Kidney glomerular epithelial cell (primary cell): ENCODE data around the gene MCTP1.
A peak's percentile ranks its signal among the peaks of the same experiment; 100 is the strongest.
"Not testable (repeated sequence)": the region's sequence is repeated elsewhere in the genome, so short reads cannot be mapped to it uniquely, and the experiment has no call there.

Experiments used
- DNase-seq: peaks from one replicate; lab custom pipeline; 2025; lab: John Stamatoyannopoulos, UW

Gene MCTP1

GRCh38 chr5:94869921-94870320 lies 415.0 kb downstream of the MCTP1 start:
- DNase-seq: no peak

GRCh38 chr5:94863951-94864350 lies 420.9 kb downstream of the MCTP1 start:
- no peak for DNase-seq

GRCh38 chr5:94857111-94857510 lies 427.8 kb downstream of the MCTP1 start:
- DNase-seq: no peak

- no peak for DNase-seq
Measured at GRCh38 chr5:94856257-94856800, 428.6 kb downstream of the MCTP1 start.

- DNase-seq: no peak
Measured at GRCh38 chr5:94855543-94855942, 429.4 kb downstream of the MCTP1 start.

- no peak for DNase-seq
Measured at GRCh38 chr5:94853120-94853519, 431.8 kb downstream of the MCTP1 start.

- DNase-seq: no peak
Measured at GRCh38 chr5:94850960-94851359, 433.9 kb downstream of the MCTP1 start.

GRCh38 chr5:94849821-94850736 lies 434.8 kb downstream of the MCTP1 start:
- peak; percentile 37 for DNase-seq

- DNase-seq: no peak
Measured at GRCh38 chr5:94849324-94849723, 435.6 kb downstream of the MCTP1 start.

- DNase-seq: no peak
Measured at GRCh38 chr5:94847726-94848125, 437.2 kb downstream of the MCTP1 start.

GRCh38 chr5:94847019-94847418 lies 437.9 kb downstream of the MCTP1 start:
- no peak for DNase-seq

GRCh38 chr5:94845696-94846095 lies 439.2 kb downstream of the MCTP1 start:
- DNase-seq: not testable (repeated sequence)

- DNase-seq: no peak
Measured at GRCh38 chr5:94841598-94842322, 443.1 kb downstream of the MCTP1 start.

GRCh38 chr5:94833851-94834250 lies 451.0 kb downstream of the MCTP1 start:
- DNase-seq: no peak

- DNase-seq: no peak
Measured at GRCh38 chr5:94832685-94833084, 452.2 kb downstream of the MCTP1 start.

GRCh38 chr5:94830520-94830919 lies 454.4 kb downstream of the MCTP1 start:
- peak; percentile 1 for DNase-seq

GRCh38 chr5:94828222-94828621 lies 456.7 kb downstream of the MCTP1 start:
- DNase-seq: not testable (repeated sequence)

GRCh38 chr5:94820488-94820887 lies 464.4 kb downstream of the MCTP1 start:
- DNase-seq: no peak

GRCh38 chr5:94818904-94819303 lies 466.0 kb downstream of the MCTP1 start:
- DNase-seq: no peak

GRCh38 chr5:94815313-94816039 lies 469.4 kb downstream of the MCTP1 start:
- no peak for DNase-seq

GRCh38 chr5:94812232-94812631 lies 472.7 kb downstream of the MCTP1 start:
- no peak for DNase-seq

GRCh38 chr5:94811331-94811730 lies 473.6 kb downstream of the MCTP1 start:
- DNase-seq: no peak
